ENCODE results near the gene DGKG.

The DGKG gene

DNA sequence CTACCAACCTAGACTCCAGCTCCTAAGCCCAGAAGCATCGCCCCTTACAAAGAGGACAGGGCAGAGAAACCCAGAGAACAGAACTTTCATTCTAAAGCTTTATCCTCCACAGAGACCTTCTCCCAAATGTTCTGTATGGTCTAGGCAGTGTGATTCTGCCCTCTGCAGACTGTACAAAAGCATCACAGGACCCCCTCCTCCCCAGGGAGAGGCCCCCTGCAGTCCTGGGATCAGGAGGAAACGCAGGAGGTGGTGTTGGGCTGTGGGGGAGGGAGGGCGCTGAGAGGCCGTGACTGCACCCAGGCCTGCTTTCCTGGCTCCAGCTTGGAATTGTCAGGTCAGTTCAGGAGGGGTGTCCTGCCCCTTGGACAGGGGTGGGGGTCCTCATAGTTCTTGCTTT is 101.3 kb downstream of the DGKG start:
- DNase-seq (ENCODE audit: low read depth) = no peak
- TF ChIP-seq, protein P1, sequence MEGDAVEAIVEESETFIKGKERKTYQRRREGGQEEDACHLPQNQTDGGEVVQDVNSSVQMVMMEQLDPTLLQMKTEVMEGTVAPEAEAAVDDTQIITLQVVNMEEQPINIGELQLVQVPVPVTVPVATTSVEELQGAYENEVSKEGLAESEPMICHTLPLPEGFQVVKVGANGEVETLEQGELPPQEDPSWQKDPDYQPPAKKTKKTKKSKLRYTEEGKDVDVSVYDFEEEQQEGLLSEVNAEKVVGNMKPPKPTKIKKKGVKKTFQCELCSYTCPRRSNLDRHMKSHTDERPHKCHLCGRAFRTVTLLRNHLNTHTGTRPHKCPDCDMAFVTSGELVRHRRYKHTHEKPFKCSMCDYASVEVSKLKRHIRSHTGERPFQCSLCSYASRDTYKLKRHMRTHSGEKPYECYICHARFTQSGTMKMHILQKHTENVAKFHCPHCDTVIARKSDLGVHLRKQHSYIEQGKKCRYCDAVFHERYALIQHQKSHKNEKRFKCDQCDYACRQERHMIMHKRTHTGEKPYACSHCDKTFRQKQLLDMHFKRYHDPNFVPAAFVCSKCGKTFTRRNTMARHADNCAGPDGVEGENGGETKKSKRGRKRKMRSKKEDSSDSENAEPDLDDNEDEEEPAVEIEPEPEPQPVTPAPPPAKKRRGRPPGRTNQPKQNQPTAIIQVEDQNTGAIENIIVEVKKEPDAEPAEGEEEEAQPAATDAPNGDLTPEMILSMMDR (conservative IDR thresholded peaks at IDR 0.05; ENCODE audit: low read depth, low read length) = no peak
- H3K4me3 ChIP-seq (ENCODE audit: low read length) = no peak overlapping the region

DNA sequence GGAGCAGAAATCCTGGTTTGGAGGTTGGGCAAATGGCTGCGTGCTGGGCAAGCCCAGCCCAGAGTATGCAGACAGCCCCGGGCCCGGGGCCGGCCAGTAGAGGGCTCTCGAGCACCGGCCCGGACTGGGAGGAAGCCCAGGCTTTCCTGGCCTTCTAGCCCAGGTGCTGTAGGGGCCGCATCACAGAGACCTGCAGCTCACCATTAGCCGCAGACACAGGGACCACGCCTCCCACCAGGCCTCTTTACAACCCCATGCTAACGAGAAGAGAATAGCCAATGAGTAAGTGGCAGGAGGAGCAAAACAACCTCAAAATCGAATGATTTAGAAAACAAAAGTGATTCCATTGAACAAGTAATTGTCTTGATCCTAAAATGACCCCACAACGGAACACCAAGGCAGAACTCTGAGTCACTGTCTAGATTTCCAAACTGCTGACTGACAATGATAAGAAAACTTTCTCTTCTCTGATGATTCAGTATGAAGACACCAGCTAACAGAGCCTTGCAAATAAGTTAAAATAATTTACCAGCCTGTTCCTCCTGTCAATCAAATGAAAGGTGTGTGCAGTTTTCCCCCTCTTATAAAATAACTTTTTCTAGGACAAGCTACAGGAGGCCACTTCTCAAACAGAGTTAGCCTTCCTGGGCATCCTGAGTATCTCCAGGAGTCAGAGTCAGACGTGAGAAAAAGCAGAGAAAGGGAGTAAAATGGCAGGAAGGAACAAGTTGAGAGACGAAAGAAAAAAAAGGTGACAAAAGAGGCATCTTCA is 102.2 kb downstream of the DGKG start:
- no peak for DNase-seq (ENCODE audit: low read depth)
- TF ChIP-seq, protein P1 (conservative IDR thresholded peaks at IDR 0.05; ENCODE audit: low read depth, low read length) = peak; percentile 95
- H3K4me3 ChIP-seq (ENCODE audit: low read length) = no peak overlapping the region

DNA sequence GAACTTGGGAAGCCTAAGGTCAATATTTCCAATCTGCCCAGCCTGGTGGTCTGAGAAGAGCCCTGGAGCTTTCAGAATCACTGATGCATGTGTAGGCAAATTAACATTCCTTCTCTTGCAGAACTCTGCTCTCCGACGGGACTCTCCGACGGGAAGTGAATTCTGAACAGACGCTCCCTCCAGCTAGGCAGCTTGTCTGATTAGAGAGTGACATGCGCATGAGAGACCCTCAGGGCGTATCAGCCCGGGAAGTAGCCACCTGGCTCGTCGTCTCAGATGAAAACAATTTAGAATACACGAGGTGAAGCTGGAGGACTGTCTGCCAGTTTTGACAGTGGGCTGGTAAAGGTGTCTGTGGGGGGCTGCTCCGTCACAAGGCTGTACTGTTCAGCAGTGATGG is 103.1 kb downstream of the DGKG start:
- DNase-seq (ENCODE audit: low read depth) = no peak
- H3K4me3 ChIP-seq (ENCODE audit: low read length) = no peak overlapping the region
- TF ChIP-seq, protein P1 (conservative IDR thresholded peaks at IDR 0.05; ENCODE audit: low read depth, low read length) = no peak

DNA sequence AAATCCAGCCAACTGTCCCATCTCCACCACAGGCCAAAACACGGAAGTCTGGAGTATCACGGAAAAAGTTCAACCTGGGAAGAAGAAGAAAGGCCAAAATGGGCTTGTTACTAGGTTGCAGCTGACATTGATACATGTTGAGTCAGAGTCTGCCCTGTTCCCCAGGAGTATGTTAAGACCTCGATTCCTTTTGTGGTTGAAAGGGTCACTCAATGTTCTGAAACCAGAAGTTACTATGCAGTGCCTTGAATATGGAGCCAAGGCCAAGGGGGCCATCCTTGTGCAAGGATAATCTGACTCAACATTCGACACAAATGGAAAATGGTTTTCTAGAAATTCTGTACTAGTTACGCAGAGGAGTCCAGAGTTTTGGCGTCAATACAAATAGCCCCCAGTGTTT is 104.2 kb downstream of the DGKG start:
- no peak overlapping the region for H3K4me3 ChIP-seq (ENCODE audit: low read length)
- TF ChIP-seq, protein P1 (conservative IDR thresholded peaks at IDR 0.05; ENCODE audit: low read depth, low read length) = no peak
- DNase-seq (ENCODE audit: low read depth) = no peak

DNA sequence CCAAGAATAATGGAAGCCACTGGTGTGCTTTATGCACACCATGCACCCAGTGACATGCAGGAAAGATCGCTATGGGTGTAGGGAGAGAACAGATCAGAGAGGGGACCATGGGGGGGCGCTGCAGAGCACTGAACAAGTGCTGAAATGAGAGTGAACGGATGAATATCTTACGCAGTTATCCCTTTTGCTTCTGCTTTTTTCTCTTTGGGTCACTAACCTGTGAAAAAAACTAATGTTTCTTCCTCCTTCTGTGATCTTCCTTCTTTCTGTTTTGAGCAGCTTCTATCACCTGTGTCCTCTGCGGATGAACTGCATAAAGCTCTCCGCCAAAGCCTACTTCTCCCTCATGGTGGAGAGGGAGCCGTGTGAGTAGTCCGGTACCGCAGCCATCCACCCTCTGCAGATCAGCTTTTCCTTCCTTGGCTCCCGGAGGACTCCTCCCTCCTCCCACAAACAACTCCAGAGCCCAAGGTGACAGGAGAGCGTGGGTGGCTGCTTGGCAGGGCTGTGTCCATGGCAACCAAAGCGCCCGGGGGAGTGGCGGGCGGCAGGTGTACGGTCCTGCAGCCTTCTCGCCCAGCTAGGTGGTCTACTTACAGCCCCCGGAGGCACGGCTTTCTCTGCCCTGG is 106.2 kb downstream of the DGKG start:
- no peak for DNase-seq (ENCODE audit: low read depth)
- H3K4me3 ChIP-seq (ENCODE audit: low read length) = no peak overlapping the region
- TF ChIP-seq, protein P1 (conservative IDR thresholded peaks at IDR 0.05; ENCODE audit: low read depth, low read length) = peak; percentile 39

DNA sequence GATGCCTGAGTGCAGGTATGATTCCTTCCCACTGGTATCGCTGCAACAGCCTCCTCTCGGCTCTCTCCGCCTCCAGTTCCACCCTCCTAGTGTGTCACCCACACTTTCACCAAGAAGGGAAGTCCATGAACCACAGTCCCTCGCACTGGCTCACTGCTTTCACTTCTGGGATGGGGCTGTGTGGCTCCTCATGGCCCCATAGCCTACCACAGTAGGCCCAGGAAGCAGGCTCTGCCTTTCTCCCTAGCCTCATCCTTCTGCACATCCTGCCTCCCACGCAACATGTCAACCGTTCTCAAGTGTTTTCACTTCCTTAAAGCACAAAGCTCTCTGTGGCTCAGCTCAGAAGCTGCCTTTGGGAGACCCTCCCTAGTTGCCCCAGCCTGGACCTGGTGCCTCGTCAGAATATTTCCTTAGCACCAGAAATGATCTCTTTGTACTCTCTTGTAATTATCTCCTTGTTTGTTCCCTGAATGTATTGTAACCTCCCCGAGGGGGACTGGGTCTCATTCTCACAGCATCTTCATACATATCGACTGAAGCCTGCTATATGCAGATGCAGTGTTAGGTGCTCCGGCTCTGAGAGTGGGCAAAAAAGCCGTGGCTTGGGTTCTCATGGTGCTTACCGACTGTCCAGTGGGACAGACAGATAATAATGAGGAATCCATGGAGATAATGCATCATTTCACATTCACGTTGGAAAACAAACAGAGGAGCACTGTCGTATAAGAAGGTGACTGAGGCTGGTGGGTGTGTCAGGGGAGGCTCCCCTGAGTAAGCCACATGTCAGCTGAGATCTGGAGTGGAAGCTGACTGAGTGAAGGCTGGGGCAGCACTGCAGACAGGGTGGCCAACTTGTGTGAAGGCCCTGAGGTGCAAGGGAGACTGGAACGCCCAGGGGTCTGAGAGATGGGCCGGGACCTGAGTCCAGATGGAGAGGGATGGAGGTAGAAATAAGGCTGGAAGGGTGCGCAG is 107.1 kb downstream of the DGKG start:
- DNase-seq (ENCODE audit: low read depth) = no peak
- no peak overlapping the region for H3K4me3 ChIP-seq (ENCODE audit: low read length)
- TF ChIP-seq, protein P1 (conservative IDR thresholded peaks at IDR 0.05; ENCODE audit: low read depth, low read length) = no peak

All from retinal pigment epithelial cell (primary cell).